Skeletal muscle cell (primary cell): ENCODE data around the gene THAP7.
"Not testable (repeated sequence)": the region's sequence is repeated elsewhere in the genome, so short reads cannot be mapped to it uniquely, and the experiment has no call there.

ENCODE experiments used
- DNase-seq: peaks from one replicate; pipeline ENCODE4 v3.0.0-alpha.2; 2010; ENCODE audit warnings: low read depth
- H3K4me3 ChIP-seq: 2 replicates; pipeline ENCODE4 v1.5.1; 2011; ENCODE audit warnings: low read depth, mild to moderate bottlenecking, control low read depth, low read length, moderate library complexity

The THAP7 gene

DNA sequence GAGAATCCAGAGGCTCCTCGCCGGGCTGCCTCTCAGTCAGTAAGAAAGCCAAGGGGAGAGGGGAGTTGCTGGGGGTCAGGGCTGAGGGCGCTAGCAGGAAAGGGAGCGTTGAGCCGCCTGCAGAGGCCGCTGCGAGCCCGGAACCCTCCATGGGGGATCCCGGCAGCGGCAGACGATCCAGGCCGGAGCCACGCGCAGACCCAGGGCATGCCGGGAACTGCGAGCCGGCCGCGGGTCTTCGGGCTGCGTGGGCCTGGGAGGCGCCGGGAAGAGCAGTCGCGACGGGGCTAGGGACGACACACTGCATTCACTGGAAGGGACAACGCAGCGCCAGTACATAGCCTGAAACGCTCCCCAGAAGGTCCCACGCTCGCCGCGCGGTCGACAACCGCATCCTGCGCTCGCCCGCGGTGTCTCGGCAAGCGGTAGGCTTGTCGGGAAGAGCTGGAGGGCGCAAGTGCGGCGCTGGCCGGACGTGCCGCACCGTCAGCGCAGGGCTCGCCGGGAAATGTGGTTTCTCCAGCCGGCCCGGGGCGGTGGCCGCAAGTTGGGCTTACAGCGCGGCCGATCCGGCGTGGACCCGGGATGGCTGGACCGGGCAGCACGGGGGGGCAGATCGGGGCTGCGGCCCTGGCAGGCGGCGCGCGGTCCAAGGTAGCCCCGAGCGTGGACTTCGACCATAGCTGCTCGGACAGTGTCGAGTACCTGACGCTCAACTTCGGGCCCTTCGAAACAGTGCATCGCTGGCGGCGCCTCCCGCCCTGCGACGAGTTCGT is 19.9 kb downstream of the THAP7 start, which contains the start of gene LZTR1:
TSS of gene LZTR1 (plus strand) at position 511 of the 776 bp plus-strand sequence. CDS start at position 586, 75 bp downstream.
- H3K4me3 ChIP-seq = peak within 1 kb of the TSS; percentile 92
- peak; percentile 54 for DNase-seq

DNA sequence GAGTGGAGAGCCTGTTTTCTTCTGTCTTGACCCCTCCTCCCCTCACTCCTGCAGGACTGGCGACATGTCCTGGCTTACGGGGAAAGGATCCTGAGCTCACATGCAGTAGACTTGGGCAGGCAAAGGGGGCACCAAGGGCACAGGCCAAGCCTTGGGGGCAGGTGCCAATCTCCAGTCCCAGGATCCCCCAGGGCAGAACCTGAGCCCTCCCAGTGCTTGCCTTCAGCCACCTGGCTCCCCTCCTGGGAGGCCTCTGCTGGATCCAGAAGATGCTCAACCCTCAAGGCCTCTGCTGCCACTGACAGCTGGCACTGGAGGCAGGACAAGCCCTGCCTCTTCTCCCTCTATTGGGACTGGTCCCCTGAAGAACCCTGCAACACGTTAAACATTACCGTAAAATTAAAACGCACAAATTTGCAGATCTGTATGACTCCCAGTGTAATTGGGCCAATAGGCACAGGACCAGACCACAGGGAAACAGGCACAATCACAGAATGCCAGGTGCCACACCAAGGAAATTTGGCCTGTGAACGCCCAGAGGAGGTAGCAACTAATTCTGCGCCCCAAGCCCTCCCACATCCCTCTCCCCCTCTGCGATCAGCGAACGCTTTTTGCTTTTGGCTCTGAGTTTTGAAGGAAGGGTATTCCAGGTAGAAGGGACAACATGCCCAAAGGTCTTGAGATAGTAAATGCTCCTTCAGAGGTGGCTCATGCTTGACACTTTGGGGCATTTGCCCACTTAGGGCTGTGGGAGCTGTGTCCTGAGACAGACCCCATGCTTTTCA is 20.8 kb downstream of the THAP7 start:
- peak overlapping the region; percentile 92 for H3K4me3 ChIP-seq
- no peak for DNase-seq

DNA sequence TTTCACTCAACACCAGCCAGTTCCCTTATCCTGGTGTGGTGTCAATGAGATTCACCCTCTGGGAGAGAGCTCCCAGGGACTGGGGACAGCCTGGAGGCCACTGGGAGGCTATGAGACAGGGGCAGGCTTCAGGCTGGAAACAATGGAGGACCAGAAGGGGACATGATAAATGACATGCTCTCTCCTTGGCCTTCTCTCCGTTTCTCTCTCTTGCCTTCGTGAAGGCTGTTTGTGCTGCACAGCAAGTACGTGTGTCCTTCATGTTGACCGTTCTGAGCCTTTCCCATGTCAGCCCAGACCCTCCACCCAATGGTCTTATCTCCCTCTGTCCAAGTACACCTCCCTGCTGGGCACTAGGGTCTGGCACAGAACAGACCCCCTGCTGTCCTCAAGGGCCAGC is 21.4 kb downstream of the THAP7 start:
- H3K4me3 ChIP-seq = no peak overlapping the region
- no peak for DNase-seq

DNA sequence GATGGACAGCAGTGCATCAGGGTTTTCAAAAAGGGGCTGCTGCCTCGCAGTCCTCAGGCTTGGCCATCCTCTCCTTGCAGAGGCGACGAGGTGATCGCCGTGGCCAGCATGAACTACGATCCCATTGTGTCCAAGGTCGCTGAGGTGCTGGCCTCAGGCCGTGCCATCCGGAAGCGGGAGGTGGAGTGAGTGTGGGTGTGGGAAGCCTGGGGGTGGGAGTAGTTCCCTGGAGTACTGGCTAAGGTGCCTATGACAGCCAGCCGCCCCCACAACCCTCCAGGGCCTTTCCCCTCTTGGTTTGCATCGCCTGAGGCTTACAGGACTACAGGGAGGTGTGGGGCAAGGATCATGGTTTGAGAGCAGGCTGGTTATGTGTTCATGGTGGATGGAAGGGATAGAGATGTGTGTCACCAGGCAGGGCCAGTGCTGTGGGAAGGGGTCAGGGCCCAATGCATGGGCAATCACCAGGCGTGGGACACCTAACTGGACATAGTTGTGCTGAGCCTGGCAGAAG is 21.9 kb downstream of the THAP7 start:
- no peak for DNase-seq
- peak overlapping the region; percentile 21 for H3K4me3 ChIP-seq

DNA sequence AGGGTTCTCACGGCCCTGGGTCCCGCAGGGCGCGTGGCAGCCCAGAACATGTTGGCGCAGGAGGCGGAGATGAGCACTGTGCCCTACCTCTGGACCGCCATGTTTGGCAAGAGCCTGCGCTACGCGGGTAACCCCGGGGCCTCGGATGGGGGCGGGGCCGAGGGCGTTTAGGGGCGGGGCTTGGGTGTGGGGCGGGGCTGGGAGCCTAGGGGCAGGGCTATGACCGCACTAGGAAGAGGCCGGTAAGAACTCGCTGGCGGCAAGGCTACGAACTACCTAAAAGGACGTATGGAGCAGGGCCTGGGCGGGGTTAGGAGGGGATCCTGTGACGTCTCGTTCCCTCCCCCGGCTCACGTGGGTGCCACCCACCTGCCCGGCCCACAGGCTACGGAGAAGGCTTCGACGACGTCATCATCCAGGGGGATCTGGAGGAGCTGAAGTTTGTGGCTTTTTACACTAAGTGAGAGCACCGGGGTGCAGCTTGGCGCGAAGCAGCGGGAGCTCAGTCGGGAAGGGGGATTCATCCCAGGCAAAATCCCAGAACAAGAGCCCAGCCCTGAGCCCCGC is 22.6 kb downstream of the THAP7 start:
- H3K4me3 ChIP-seq = peak overlapping the region; percentile 21
- peak; percentile 54 for DNase-seq

DNA sequence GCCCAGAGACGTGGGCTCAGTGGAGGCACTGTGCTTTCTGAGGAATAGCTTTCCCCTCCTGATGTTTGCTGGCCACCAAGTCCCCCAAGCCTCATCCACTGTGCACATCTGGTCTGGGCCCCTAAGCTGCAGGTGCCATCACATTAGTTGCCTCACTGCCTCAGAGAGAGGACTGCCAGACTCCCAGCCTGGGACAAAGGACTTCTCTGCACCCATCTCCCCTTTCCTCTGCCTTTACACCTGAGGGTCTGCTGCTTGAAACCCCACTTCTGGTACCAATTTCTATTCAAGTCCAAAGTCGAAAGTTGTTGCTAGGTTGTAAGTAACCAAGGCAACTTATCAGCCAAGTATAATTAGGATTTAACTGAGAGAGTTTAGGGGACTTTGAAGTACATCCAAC is 23.5 kb downstream of the THAP7 start:
- no peak overlapping the region for H3K4me3 ChIP-seq
- no peak for DNase-seq

DNA sequence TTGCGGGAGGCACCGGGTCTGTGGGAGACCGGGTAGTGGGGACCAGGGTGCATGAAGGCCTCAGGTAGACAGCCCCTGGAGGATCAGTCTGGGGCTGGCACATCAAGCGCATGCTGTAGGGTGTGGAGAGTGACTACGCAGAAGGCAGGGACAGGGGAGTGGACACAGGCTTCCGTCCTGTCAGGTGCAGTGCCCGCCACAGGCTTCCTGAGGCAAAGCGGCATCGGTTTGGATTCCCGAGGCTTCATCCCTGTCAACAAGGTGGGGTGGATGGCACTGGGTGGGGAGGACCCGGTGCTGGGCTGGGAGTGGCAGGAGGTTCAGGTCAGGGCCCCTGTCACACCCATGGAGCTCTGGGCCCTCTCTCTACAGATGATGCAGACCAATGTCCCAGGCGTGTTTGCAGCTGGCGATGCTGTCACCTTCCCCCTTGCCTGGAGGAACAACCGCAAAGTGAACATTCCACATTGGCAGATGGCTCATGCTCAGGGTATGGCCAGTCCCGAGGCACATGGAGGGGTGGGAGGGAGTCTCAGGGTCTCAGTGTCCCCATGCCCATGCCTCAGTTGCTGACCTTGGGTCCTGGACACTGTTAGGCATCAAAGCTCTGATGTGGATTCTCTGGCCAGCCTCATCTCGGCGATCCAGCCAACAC is 24.3 kb downstream of the THAP7 start:
- DNase-seq = no peak
- H3K4me3 ChIP-seq = no peak overlapping the region

DNA sequence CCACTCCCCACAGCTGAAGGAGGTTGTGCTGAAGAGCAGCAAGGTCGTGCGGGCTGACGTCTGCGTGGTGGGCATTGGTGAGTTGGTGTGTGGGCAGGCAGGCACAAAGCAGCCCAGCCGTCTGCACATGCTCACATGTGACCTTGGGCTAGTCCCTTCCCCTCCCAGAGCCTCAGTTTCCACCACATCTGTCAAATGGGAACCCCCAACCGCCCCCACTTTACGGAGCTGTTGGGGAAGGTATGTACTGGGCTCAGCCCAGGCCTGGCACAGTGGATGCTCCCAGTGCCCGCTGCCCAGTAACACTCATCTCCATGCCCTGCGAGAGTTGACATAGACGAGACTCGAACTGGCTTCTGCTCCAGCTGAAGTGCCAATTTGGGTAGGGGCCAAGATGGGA is 24.9 kb downstream of the THAP7 start:
- H3K4me3 ChIP-seq = no peak overlapping the region

DNA sequence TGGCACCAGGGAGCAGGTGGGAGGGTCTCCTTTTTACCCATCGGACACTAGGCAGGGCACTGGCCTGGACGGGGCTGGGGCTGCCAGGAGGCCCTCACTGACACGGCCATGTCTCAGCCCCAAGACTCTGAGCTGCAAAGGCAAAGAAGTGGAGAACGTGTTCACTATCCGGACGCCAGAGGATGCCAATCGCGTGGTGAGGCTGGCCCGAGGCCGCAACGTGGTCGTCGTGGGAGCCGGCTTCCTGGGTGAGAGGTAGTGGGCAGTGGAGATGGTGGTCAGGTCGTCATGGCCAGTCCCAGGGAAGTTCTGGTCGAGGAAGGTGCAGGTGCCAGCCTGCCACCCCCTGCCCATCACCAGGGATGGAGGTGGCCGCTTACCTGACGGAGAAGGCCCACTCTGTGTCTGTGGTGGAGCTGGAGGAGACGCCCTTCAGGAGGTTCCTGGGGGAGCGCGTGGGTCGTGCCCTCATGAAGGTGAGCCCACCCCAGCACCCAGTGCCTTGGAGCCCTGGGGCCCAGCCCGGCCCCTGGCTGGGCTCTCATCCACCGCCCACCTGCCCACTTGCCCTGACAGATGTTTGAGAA is 25.5 kb downstream of the THAP7 start:
- H3K4me3 ChIP-seq = no peak overlapping the region
- DNase-seq = no peak

More for the DNA sequence above, 24.9 kb downstream of the THAP7 start:
- DNase-seq = no peak

DNA sequence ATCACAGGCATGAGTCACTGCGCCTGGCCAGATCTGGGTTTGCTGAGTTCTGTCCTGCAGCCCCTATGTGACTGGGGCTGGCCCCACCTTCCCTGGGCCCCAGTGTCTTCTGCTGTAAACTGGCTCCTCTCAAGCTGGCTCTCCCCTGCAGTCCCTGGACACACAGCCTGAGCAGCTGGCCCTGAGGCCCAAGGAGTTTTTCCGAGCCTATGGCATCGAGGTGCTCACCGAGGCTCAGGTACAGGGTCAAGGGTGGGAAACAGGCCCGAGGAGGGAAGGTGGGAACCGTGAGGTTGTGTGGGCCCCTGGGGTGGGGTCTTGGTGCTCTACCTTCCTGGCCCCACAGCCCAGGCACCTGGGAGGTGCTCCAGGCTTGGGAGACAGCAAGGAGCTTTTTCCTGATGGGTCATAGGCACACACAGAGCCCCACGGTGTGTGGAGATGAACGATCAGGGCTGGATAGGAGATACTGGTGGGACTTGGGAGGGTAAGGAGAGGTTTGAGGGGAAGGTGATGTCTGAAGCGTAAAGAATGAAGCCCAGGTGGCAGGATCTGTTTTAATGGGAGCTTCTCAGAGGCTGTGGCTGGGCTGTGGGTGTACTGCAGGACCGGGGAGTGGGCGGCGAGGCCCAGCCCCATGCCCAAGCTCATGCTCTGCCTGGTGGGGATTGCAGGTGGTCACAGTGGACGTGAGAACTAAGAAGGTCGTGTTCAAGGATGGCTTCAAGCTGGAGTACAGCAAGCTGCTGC is 26.2 kb downstream of the THAP7 start:
- no peak for DNase-seq
- H3K4me3 ChIP-seq = no peak overlapping the region

DNA sequence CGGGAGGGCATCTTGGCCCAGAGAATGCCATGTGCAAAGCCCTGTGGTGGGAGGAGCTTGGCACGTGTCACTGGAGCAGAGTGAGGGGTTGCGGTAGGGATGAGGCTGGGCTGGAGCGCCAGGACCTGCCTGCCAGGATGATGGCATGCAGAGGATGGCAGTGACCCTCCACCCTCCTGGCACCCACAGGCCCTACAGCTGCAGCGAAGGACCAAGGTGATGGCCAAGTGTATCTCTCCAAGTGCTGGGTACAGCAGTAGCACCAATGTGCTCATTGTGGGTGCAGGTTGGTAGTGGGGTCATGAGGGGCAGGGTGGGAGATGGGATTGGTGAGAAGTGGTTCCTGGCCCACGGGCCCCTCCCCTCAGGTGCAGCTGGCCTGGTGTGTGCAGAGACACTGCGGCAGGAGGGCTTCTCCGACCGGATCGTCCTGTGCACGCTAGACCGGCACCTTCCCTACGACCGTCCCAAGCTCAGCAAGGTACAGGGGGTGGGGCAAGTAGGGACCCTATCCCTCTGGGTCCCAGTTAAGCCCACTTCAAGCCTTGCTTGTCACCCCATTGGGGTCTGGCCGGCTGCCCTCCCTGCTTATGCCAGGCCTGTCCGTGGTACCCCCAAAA is 27.5 kb downstream of the THAP7 start:
- DNase-seq = no peak
- H3K4me3 ChIP-seq = no peak overlapping the region

DNA sequence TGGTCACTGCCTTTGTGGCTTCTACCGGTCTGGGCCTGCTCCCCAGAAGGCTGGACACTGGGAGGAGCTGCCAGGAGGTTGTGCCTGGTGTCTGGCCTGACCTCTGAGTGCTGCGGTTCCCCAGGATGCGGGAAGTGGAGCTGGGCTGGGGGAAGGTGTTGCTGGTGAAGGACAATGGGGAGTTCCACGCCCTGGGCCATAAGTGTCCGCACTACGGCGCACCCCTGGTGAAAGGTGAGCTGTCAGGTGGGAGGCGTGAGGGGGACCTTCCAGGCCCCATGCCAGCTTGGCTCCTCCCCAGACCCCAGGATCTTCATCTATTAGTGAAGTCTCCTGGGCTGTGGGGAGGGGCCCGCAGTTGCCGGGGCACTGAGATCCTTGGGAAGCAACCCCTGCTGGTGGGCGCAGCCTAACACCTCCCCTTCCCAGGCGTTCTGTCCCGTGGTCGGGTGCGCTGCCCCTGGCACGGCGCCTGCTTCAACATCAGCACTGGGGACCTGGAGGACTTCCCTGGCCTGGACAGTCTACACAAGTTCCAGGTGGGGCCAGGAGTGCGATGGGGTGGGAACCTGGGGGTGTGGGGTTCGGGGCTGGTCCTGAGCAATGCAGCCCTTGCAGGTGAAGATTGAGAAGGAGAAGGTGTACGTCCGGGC is 28.2 kb downstream of the THAP7 start:
- no peak for DNase-seq
- no peak overlapping the region for H3K4me3 ChIP-seq

DNA sequence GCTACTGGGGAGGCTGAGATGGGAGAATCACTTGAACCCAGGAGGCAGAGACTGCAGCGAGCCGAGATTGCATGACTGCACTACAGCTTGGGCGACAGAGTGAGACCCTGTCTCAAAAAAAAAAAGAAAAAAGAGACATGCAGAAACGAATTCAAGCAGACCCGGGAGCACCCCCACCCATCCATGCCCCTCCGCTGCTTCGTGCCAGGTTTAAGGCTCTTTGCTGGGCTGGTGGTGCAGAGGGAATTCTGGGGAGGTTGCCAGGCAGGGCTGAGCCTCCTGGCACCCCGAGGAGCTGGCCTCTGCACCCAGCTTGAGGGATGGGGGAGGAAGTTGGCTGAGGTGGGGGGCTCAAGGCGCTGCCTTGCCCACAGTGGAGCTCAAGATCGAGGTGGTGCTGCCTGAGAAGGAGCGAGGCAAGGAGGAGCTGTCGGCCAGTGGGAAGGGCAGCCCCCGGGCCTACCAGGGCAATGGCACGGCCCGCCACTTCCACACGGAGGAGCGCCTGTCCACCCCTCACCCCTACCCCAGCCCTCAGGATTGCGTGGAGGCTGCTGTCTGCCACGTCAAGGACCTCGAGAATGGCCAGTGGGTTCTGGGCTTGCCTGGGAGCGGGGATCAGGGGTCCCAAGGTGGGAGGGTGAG is 28.9 kb downstream of the THAP7 start:
- DNase-seq = no peak

DNA sequence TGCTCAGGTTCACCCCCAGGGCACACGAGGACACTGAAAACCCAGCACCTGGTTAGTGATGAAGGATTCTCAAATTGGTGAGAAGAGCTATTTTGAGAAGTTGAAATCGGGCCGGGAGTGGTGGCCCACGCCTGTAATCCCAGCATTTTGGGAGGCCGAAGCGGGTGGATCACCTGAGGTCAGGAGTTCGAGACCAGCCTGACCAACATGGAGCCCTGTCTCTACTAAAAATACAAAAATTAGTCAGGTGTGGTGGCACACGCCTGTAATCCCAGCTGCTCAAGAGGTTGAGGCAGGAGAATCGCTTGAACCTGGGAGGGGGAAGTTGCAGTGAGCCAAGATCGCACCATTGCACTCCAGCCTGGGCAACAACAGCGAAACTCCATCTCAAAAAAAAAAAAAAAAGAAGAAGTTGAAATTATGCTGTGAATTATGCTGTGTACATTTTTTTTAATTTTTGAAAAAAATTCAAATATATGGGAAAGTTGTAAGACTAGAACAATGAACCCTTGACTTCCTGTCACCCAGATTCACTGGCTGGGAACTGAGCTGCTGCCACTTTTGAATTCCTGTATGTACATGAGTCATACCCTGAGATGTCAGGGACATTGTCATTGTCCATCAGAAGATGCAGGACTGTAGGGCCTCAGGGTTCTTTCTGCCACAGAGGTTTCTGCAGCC is 29.8 kb downstream of the THAP7 start:
- not testable (repeated sequence) for DNase-seq

More for the DNA sequence above, 28.9 kb downstream of the THAP7 start:
- no peak overlapping the region for H3K4me3 ChIP-seq

DNA sequence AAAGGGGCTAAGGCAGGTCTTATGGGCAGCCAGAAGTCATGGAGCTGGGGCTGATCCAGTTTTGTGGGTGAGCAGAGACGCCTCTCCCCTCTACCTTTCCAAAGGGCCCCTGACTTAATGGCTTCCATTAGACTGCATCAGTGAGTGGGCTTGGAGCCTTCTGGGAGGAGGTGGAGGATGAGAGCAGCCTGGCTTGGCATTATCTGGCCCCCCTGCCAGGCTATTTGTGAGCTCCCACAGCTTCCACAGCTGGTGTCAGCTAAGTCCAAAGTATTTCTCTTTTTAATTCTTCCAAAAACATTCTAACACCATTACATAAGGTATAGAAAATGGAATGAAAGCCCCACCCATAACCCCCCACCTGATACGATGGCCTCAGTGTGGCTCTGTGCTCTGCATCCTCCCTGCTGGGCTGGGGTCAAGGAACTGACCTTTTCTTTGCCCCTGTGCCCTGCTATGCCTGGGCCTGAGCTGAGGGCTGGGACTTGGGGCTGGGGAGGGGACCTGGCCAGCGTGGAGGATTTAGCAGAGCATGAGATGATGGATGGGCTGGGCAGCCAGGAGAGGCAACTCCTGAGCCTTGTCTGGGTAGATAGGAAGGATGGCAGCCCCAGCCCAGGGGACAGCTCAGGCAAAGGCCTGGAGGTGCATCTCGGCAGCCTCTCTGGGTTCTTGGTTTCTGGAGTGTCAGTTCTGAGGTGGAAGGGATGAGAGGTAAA is 30.8 kb downstream of the THAP7 start:
- DNase-seq = no peak
- H3K4me3 ChIP-seq = no peak overlapping the region

More for the DNA sequence above, 29.8 kb downstream of the THAP7 start:
- not testable (repeated sequence) for H3K4me3 ChIP-seq
